PFSK-1 (cell line): ENCODE results near the gene RPRD2.

Experiments used
- FOXP2 ChIP-seq: optimal IDR thresholded peaks from 2 replicates; pipeline ENCODE3; 2011; ENCODE audit warnings: borderline replicate concordance, control low read depth, inconsistent platforms; ENCODE audit not compliant: insufficient read depth; ENCODE audit errors: extremely low read length, extremely low read depth
- POLR2AphosphoS5 ChIP-seq: IDR thresholded peaks from 2 replicates; pipeline ENCODE4 v1.6.1; 2012; ENCODE audit warnings: low read depth, mild to moderate bottlenecking, control low read depth, low read length, moderate library complexity
- REST ChIP-seq, 2 experiments: IDR thresholded peaks; 2 replicates each; pipeline versions ENCODE4 v1.6.1 to v1.8.0; 2011 to 2012; ENCODE audit warnings: low read depth in 2 of 2, low read length in 2 of 2, control low read depth in 1 of 2, inconsistent platforms in 1 of 2, mild to moderate bottlenecking in 1 of 2, moderate library complexity in 1 of 2; ENCODE audit not compliant: insufficient read depth in 1 of 2
- SIN3A ChIP-seq: IDR thresholded peaks from 2 replicates; pipeline ENCODE4 v1.6.1; 2012; ENCODE audit warnings: mild to moderate bottlenecking, low read length, moderate library complexity, borderline replicate concordance; ENCODE audit not compliant: insufficient read depth
- TAF1 ChIP-seq: IDR thresholded peaks from 2 replicates; pipeline ENCODE4 v1.6.1; 2012; ENCODE audit warnings: low read length, control low read depth, borderline replicate concordance; ENCODE audit not compliant: insufficient read depth

Gene RPRD2

GRCh38 chr1:150388241-150388640 lies 24.3 kb downstream of the RPRD2 start:
- TF ChIP-seq SIN3A (no peak), FOXP2 (no peak), TAF1 (no peak), REST (IDR thresholded peaks at IDR 0.05; ENCODE audit: insufficient read depth in 1 of 2, low read depth in 2 of 2, low read length in 2 of 2) (no peak), POLR2AphosphoS5 (no peak)

GRCh38 chr1:150389650-150390049 lies 25.7 kb downstream of the RPRD2 start:
- no peak for TF ChIP-seq POLR2AphosphoS5
- no peak for TF ChIP-seq TAF1
- no peak for TF ChIP-seq FOXP2
- no peak for TF ChIP-seq SIN3A
- TF ChIP-seq REST (IDR thresholded peaks at IDR 0.05; ENCODE audit: insufficient read depth in 1 of 2, low read depth in 2 of 2, low read length in 2 of 2) = no peak

GRCh38 chr1:150392627-150393026 lies 28.7 kb downstream of the RPRD2 start:
- no peak for TF ChIP-seq REST (IDR thresholded peaks at IDR 0.05; ENCODE audit: insufficient read depth in 1 of 2, low read depth in 2 of 2, low read length in 2 of 2)
- TF ChIP-seq POLR2AphosphoS5 = no peak
- TF ChIP-seq TAF1 = no peak
- TF ChIP-seq FOXP2 = no peak
- TF ChIP-seq SIN3A = no peak

- TF ChIP-seq SIN3A (no peak), REST (IDR thresholded peaks at IDR 0.05; ENCODE audit: insufficient read depth in 1 of 2, low read depth in 2 of 2, low read length in 2 of 2) (no peak), FOXP2 (no peak), POLR2AphosphoS5 (no peak), TAF1 (no peak)
Measured at GRCh38 chr1:150397392-150398032, 33.6 kb downstream of the RPRD2 start.
